Neural cell (in vitro differentiated cells): ENCODE data around the gene SLCO4A1. TPM values are rescaled to one million over a fixed set of nuclear protein-coding genes. Genes with fewer than 3 reads are reported as not detected.

Experiments used
- H2AFZ ChIP-seq: fragments of 200-600, 300-800 bp; sonication (generic), shearing (Covaris generic); 2 replicates; pipeline ENCODE4 v1.6.0; 2014; ENCODE audit warnings: low read depth, mild to moderate bottlenecking, antibody characterized with exemption, low read length, moderate library complexity
- H3F3A ChIP-seq: fragments of 200-600 bp; shearing (Covaris generic); 2 replicates; pipeline ENCODE4 v1.6.1; 2016; ENCODE audit warnings: mild to moderate bottlenecking, moderate library complexity, mixed read lengths, antibody characterized with exemption, low read length; ENCODE audit not compliant: insufficient read depth, poor library complexity, severe bottlenecking
- H3K27ac ChIP-seq: fragments of 200-600, 300-800 bp; sonication (generic), shearing (Covaris generic); 2 replicates; pipeline ENCODE4 v1.5.1; 2014; ENCODE audit warnings: mild to moderate bottlenecking, low read length, moderate library complexity
- H3K27me3 ChIP-seq: fragments of 300-800, 200-600 bp; sonication (generic), shearing (Covaris generic); 2 replicates; pipeline ENCODE4 v1.6.0; 2014; ENCODE audit warnings: mild to moderate bottlenecking, low read depth, low read length, moderate library complexity; ENCODE audit not compliant: insufficient read depth
- H3K36me3 ChIP-seq: fragments of 300-800, 200-600 bp; sonication (generic), shearing (Covaris generic); 2 replicates; pipeline ENCODE4 v1.5.1; 2014; ENCODE audit warnings: mild to moderate bottlenecking, antibody characterized with exemption, low read length, moderate library complexity; ENCODE audit not compliant: insufficient read depth
- H3K4me2 ChIP-seq: fragments of 300-800, 200-600 bp; sonication (generic), shearing (Covaris generic); 2 replicates; pipeline ENCODE4 v1.6.0; 2014; ENCODE audit warnings: mild to moderate bottlenecking, low read length
- H3K4me3 ChIP-seq: fragments of 300-800, 200-600 bp; sonication (generic), shearing (Covaris generic); 2 replicates; pipeline ENCODE4 v1.5.1; 2014; ENCODE audit warnings: mild to moderate bottlenecking, low read length, moderate library complexity
- H3K79me2 ChIP-seq: fragments of 200-600 bp; shearing (Covaris generic); replicated peaks from 2 replicates; pipeline ENCODE4 v1.6.0; 2014; ENCODE audit warnings: mild to moderate bottlenecking, low read length, moderate library complexity; ENCODE audit not compliant: insufficient read depth
- H3K9ac ChIP-seq: fragments of 300-800, 200-600 bp; sonication (generic), shearing (Covaris generic); 2 replicates; pipeline ENCODE4 v1.6.1; 2016; ENCODE audit warnings: mild to moderate bottlenecking, low read length, mixed read lengths
- H3K9me2 ChIP-seq: fragments of 200-600 bp; shearing (Covaris generic); 2 replicates; pipeline ENCODE4 v1.6.1; 2016; ENCODE audit warnings: mild to moderate bottlenecking, low read length, mixed read lengths; ENCODE audit not compliant: insufficient read depth
- H3K9me3 ChIP-seq: fragments of 200-600, 300-800 bp; sonication (generic), shearing (Covaris generic); 2 replicates; pipeline ENCODE4 v1.6.1; 2016; ENCODE audit warnings: mild to moderate bottlenecking, mixed run types, low read length, moderate library complexity, mixed read lengths
- H4K20me1 ChIP-seq: fragments of 200-600 bp; shearing (Covaris generic); 2 replicates; pipeline ENCODE4 v1.6.1; 2016; ENCODE audit warnings: mild to moderate bottlenecking, mixed run types; ENCODE audit not compliant: insufficient read depth
- EP300 ChIP-seq: fragments of 450-650 bp; conservative IDR thresholded peaks from 2 replicates; pipeline ENCODE4 v1.6.1; 2014; ENCODE audit warnings: antibody characterized with exemption, mild to moderate bottlenecking, moderate library complexity; ENCODE audit not compliant: poor library complexity, severe bottlenecking
- EZH2 ChIP-seq: fragments of 200-600, 300-800 bp; shearing (Covaris generic), sonication (generic); IDR thresholded peaks from 2 replicates; pipeline ENCODE4 v1.6.1; 2014; ENCODE audit warnings: antibody characterized with exemption, low read length, borderline replicate concordance, mild to moderate bottlenecking; ENCODE audit not compliant: insufficient read depth, poor library complexity, severe bottlenecking
- MXI1 ChIP-seq: fragments of 450-650 bp; conservative IDR thresholded peaks from 2 replicates; pipeline ENCODE4 v1.6.1; 2014; ENCODE audit warnings: antibody characterized with exemption, mild to moderate bottlenecking; ENCODE audit not compliant: poor library complexity, severe bottlenecking
- POLR2AphosphoS5 ChIP-seq: IDR thresholded peaks from 2 replicates; pipeline ENCODE4 v1.6.1; 2012
- RAD21 ChIP-seq: fragments of 450-650 bp; conservative IDR thresholded peaks from 2 replicates; pipeline ENCODE4 v1.6.1; 2014; ENCODE audit warnings: antibody characterized with exemption, mild to moderate bottlenecking, moderate library complexity
- SMC3 ChIP-seq: fragments of 450-650 bp; conservative IDR thresholded peaks from 2 replicates; pipeline ENCODE4 v1.6.1; 2014; ENCODE audit warnings: antibody characterized with exemption, mild to moderate bottlenecking, moderate library complexity; ENCODE audit not compliant: poor library complexity
- TAF1 ChIP-seq: IDR thresholded peaks from 2 replicates; pipeline ENCODE4 v1.6.1; 2012; ENCODE audit warnings: low read depth
- polyA plus RNA-seq: library from polyadenylated mRNA; depleted of rRNA; stranded (reverse); fragments of >200 nt; gene quantifications from 2 replicates; pipeline ENCODE4 v1.2.3, GENCODE V29; 2014
- TF ChIP-seq, protein P1 (sequence below): IDR thresholded peaks from 2 replicates; pipeline ENCODE4 v1.6.1; 2012; ENCODE audit warnings: borderline replicate concordance
- TF ChIP-seq, protein P2 (sequence below): fragments of 450-650 bp; IDR thresholded peaks from 2 replicates; pipeline ENCODE4 v1.5.1; 2014; ENCODE audit warnings: antibody characterized with exemption, mild to moderate bottlenecking, moderate library complexity; ENCODE audit not compliant: poor library complexity, severe bottlenecking

The SLCO4A1 gene
- polyA plus RNA-seq, 1 donor from 2014 or later, result 3.5 TPM

DNA sequence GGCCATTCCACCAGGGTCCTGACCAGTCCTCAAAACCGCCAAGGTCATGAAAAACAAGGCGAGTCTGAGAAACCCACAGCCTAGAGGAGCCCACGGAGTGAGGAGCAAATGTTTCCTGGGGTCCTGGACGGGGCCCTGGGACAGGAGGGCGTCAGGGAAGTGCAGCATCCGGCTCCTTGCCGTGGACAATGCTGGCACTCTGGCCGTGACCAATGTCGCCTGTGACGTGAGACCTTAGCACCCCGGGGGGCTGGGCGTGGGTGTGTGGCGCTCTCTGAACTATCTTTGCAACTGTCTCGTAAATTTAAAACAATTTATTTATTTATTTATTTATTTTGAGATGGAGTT is 34.1 kb upstream of the SLCO4A1 start:
- no peak overlapping the region for H3K4me2 ChIP-seq
- H4K20me1 ChIP-seq, result no peaks in the 10 kb centered on the region
- no peaks in the 10 kb centered on the region for H3K27me3 ChIP-seq
- no peaks in the 10 kb centered on the region for H3K79me2 ChIP-seq
- no peak overlapping the region for H3K27ac ChIP-seq
- H3K9ac ChIP-seq, result no peak overlapping the region
- no peak overlapping the region for H2AFZ ChIP-seq
- no peaks in the 10 kb centered on the region for H3K9me3 ChIP-seq
- H3K9me2 ChIP-seq, result no peaks in the 10 kb centered on the region
- no peaks in the 10 kb centered on the region for H3F3A ChIP-seq
- H3K4me3 ChIP-seq, result no peak overlapping the region
- H3K36me3 ChIP-seq, result no peaks in the 10 kb centered on the region
- TF ChIP-seq TAF1, result no peak
- no peak for TF ChIP-seq EP300
- TF ChIP-seq POLR2AphosphoS5, result no peak
- TF ChIP-seq MXI1, result no peak
- TF ChIP-seq SMC3, result no peak
- TF ChIP-seq EZH2, result no peak
- TF ChIP-seq, protein P1, sequence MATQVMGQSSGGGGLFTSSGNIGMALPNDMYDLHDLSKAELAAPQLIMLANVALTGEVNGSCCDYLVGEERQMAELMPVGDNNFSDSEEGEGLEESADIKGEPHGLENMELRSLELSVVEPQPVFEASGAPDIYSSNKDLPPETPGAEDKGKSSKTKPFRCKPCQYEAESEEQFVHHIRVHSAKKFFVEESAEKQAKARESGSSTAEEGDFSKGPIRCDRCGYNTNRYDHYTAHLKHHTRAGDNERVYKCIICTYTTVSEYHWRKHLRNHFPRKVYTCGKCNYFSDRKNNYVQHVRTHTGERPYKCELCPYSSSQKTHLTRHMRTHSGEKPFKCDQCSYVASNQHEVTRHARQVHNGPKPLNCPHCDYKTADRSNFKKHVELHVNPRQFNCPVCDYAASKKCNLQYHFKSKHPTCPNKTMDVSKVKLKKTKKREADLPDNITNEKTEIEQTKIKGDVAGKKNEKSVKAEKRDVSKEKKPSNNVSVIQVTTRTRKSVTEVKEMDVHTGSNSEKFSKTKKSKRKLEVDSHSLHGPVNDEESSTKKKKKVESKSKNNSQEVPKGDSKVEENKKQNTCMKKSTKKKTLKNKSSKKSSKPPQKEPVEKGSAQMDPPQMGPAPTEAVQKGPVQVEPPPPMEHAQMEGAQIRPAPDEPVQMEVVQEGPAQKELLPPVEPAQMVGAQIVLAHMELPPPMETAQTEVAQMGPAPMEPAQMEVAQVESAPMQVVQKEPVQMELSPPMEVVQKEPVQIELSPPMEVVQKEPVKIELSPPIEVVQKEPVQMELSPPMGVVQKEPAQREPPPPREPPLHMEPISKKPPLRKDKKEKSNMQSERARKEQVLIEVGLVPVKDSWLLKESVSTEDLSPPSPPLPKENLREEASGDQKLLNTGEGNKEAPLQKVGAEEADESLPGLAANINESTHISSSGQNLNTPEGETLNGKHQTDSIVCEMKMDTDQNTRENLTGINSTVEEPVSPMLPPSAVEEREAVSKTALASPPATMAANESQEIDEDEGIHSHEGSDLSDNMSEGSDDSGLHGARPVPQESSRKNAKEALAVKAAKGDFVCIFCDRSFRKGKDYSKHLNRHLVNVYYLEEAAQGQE, result no peak
- TF ChIP-seq, protein P2, sequence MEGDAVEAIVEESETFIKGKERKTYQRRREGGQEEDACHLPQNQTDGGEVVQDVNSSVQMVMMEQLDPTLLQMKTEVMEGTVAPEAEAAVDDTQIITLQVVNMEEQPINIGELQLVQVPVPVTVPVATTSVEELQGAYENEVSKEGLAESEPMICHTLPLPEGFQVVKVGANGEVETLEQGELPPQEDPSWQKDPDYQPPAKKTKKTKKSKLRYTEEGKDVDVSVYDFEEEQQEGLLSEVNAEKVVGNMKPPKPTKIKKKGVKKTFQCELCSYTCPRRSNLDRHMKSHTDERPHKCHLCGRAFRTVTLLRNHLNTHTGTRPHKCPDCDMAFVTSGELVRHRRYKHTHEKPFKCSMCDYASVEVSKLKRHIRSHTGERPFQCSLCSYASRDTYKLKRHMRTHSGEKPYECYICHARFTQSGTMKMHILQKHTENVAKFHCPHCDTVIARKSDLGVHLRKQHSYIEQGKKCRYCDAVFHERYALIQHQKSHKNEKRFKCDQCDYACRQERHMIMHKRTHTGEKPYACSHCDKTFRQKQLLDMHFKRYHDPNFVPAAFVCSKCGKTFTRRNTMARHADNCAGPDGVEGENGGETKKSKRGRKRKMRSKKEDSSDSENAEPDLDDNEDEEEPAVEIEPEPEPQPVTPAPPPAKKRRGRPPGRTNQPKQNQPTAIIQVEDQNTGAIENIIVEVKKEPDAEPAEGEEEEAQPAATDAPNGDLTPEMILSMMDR, result no peak
- no peak for TF ChIP-seq RAD21

DNA sequence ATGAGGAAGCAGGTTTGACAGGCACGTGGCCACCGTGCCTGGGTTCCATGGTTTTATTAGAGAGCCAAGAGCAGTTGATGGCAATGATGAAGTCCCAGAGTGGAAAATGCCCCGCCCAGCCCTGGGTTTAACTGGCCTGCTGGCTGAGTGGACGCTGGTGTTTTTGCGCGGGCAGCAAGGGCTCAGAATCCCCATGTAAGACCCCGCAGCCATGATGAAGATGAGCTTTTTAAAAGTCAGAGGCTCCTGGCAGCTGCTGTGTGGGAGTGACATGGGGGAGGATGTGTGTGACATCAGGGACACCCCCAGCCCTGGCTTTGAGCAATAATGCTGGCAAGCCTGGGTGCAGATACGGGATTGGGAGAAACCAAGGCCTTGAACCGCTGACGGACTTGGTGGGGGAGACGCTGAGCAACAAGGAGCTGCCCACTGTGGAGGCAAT is 33.0 kb upstream of the SLCO4A1 start:
- Histone ChIP-seq H3K27me3 (no peaks in the 10 kb centered on the region), H2AFZ (no peak overlapping the region), H3K4me2 (no peak overlapping the region), H3K27ac (no peak overlapping the region), H4K20me1 (no peaks in the 10 kb centered on the region), H3K36me3 (no peaks in the 10 kb centered on the region), H3K79me2 (no peaks in the 10 kb centered on the region), H3K4me3 (no peak overlapping the region), H3F3A (no peaks in the 10 kb centered on the region), H3K9me2 (no peaks in the 10 kb centered on the region), H3K9me3 (no peaks in the 10 kb centered on the region), H3K9ac (no peak overlapping the region)
- TF ChIP-seq POLR2AphosphoS5, result no peak
- TF ChIP-seq MXI1, result no peak
- TF ChIP-seq EP300, result no peak
- TF ChIP-seq, protein P1, result no peak
- no peak for TF ChIP-seq EZH2
- TF ChIP-seq RAD21, result no peak
